Dermis microvascular lymphatic vessel endothelial cell (primary cell): ENCODE measurements around the gene SLC49A4. TPM values are rescaled to one million over a fixed set of nuclear protein-coding genes. Genes with fewer than 3 reads are reported as not detected.

Source experiments
- DNase-seq, 2 donors: peaks; one replicate each; pipeline versions ENCODE4 v3.0.0 to v3.0.0-alpha.2; 2010; ENCODE audit warnings: low read depth in 2 of 2
- total RNA-seq: library from RNA; depleted of rRNA; stranded (reverse); fragments of >200 nt; gene quantifications from 2 replicates; pipeline ENCODE4 v1.2.1, GENCODE V29; 2014

SLC49A4 gene
- total RNA-seq, 1 donor from 2014 or later = 10.9 TPM

DNA sequence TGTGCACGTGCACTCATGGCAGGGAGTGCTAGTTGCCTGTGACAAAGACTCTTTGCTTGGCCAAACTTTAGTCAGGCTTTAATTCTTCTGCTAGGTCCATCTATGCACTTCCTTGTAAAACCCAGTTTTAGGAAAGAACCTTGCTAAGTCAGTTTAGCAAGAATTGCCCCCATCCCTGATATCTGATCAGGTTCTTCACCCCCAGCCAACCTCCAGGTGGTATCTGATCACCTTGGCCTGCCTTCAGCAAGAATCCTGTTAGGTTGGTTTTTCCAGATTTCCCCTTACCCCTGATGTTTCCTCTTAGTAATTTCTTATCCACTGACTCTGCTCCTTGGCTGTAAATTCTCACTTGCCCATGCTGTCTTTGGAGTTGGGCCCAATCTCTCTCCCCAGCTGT is 9.6 kb upstream of the SLC49A4 start:
- DNase-seq = no peak

GRCh38 chr3:122786066-122786465 is 8.8 kb upstream of the SLC49A4 start:
- no peak for DNase-seq

GRCh38 chr3:122787872-122788271 is 7.0 kb upstream of the SLC49A4 start:
- no peak for DNase-seq

DNA sequence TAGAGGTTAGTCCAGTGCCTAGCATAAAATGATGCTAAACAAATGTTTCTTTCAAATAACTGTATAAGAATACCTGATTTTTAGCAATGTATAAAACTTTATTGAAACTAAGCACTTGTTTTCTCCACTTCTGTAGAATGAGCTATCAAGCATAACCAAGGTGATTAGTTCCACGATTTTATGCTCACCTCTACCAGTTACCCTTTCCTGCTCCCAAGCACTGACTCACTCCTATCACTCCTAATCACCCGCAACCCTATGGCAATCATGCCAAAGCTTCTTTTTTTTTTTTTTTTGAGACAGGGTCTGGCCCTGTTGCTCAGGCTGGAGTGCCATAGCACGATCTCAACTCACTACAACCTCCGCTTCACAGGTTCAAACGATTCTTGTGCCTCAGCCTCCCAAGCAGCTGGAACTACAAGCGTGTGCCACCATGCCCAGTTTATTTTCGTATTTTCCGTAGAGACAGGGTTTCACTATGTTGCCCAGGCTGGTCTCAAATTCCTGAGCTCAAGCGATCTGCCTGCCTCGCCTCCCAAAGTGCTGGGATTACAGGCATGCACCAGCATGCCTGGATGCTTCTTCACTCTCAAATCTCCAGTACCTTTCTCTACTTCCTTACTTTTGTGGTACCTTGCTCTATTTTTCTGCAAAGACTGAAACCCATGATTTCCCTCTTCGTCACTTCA is 5.1 kb upstream of the SLC49A4 start:
- no peak for DNase-seq

DNA sequence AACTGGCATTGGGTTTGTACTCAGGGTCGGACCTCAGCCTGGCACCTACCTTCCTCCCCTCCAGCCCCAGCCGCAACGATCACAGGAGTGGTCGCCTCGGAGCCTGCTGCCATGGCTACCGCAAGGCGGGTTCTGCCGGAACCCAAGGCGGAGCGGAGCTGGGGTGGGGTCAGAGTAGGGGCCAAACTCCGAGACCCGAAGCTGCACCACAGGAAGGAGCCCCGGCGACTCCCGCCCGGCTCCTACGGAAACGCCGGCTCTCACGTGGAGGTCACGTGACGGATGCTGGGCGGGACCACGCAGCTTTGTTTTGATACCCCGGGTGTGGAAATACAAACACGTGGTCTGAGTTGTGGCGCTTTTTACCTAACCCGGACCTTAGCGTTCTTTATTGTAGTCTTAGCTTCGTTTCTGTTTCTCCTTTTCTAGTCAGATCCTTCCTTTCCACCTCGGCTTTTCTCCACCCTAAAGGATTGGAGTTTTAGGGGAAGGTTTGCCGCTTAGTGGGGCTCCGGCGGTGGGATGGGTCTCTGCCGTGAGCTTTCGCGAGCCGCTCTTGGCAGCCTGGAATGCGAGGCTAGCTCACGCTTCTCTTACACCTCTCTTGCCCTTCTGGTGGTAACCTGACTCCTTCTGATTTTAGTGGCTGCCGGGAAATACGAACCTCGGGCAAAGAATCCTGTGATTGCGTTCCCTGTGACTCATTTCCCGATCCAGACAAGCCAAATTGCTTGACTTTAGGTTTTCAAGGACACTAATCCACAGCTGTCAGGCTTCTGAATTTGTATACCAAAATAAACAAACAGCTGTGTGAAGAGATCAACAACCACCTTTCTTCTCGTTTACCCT is 1.1 kb upstream of the SLC49A4 start, which contains the start of gene HSPBAP1:
HSPBAP1 (minus strand) TSS at position 264 of the 849 bp plus-strand sequence; CDS start at position 113, 151 bp downstream.
- DNase-seq = peak; percentile 82 to 96

DNA sequence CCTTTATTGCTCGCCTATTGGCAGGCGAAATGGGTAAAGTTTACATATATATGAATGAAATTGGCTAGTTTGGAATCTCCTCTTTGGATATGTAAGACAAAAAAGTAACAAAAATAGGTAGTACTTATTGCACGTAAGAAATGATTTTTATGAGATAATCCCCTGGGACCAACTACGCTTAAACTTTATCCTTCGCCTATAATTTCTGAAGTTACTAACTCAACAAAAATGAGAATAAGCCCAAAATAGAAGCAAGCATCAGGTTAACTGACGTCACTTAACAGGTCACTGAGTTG is 438 bp upstream of the SLC49A4 start:
- no peak for DNase-seq

- no peak for DNase-seq
These were observed 866 bp downstream of the SLC49A4 start for GRCh38 chr3:122795674-122796195.

GRCh38 chr3:122797291-122797690 is 2.4 kb downstream of the SLC49A4 start:
- no peak for DNase-seq

DNA sequence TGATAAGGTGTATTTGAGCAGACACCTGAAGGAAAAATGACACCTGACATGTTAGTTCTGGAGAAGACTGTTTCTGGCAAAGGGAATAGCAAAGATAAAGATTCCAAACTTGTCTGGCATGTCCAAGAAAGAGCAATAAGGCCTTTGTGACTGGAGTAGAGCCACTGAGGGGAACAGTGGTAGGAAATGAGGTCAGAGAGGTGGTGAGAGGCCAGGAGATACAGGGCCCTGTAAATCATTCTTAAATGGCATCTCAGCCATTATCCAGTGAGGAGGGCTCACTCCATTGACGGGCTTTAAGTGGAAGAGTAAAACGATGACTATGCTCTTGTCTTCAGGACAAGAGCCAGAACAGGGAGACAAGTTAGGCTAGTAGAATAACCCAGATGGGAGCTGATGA is 4.5 kb downstream of the SLC49A4 start:
- no peak for DNase-seq

DNA sequence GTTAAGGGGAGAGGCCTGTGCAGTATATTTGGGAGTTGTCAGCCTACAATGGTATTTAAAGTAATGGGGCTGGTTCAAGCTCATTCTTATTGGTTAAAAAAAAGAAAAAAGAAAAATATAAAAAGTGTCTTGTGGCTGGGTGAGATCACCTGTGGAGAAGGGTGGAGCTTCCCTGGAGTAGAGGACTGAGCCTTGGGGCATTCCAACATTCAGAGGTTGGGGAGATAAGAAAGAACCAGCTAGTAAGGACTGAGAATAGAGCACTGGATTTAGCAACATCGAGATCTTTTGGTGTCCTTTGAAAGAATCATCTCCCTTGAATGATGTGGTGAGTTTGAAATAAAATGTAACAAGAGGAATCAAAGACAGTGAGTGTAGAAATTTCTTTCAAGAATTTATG is 5.2 kb downstream of the SLC49A4 start:
- DNase-seq = no peak

DNA sequence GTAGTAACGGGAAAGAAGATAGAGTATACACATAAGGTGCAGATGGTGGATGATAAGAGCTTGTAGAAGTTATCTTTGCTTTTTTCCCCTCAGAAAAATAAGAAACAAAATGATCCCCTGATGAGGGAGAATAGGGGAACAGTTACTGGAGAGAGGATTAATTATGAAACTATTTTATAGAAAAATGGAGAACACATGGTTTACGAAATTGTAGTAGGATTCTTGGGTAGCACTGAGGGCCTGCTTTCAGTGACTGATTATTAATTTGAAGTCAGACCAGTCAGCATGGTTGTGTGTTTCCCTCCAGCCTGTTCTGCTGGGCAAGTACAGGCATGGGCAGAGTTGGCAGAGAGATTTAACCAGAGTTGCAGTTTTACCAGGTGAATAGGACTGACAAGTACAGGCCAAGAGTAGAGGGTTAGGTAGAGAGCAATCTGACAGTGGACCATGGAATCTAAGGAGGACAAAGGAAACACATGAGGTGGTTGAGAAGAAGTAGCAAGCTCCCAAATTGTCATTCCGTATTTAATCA is 5.9 kb downstream of the SLC49A4 start:
- DNase-seq = no peak

DNA sequence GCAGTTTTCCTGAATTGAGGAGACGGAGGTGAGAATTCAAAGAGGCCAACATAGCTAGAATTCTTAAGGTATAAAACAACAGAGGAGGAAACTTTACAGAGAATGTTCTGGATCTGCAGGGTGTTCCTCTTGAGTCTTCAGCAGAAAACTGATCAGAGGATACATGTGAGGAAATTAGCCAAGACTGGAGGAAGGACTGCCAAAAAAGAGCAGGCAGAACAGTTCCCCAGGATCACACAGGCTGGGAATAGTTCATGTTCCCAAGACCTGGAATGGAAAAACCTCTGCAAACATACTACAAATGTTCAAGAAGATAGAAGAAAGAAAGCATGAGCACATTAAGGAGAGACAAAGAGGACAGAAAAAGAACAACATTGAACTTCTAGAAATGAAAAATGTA is 7.5 kb downstream of the SLC49A4 start:
- DNase-seq = no peak

- no peak for DNase-seq
These were observed 9.1 kb downstream of the SLC49A4 start for GRCh38 chr3:122803977-122804376.

DNA sequence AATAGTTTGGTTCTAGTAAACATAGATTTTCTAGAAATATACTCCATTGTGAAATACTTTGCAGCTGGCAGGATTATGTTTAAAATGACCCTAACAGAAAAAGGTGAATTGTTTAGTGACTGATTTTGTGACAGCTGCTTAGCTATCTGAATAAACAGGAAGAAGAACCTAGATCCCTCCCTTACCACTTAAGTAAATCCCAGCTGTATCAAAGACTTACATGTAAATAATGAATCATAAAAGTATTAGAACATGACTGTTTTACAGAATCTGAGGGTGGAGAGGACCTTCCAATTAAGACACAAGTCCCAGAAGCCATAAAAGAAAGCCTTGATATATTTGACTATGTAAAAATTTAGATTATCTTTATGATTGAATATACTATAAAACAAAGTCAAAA is 15.9 kb downstream of the SLC49A4 start:
- no peak for DNase-seq

DNA sequence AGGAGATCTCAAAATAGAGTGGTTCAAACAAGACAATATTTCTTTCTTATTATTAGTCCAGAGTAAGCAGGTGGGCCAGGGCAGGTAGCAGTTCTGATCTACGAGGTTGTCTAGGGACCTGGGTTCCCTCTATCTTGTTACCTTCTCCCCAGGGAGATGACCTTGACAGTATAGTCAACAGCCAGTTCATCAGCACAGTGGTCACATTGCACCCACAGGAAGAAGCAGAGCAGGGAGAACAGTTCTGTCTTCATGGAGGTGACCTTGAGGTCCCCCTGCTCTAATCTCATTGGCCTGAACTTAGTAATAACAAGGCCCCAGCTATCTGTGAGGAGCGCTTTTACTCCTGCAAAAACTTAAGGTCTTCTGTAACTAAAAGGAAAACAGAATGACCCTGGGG is 21.7 kb downstream of the SLC49A4 start:
- no peak for DNase-seq

- DNase-seq = no peak
These were observed 29.9 kb downstream of the SLC49A4 start for GRCh38 chr3:122824465-122825381.

GRCh38 chr3:122825460-122825859 is 30.6 kb downstream of the SLC49A4 start:
- DNase-seq = no peak

DNA sequence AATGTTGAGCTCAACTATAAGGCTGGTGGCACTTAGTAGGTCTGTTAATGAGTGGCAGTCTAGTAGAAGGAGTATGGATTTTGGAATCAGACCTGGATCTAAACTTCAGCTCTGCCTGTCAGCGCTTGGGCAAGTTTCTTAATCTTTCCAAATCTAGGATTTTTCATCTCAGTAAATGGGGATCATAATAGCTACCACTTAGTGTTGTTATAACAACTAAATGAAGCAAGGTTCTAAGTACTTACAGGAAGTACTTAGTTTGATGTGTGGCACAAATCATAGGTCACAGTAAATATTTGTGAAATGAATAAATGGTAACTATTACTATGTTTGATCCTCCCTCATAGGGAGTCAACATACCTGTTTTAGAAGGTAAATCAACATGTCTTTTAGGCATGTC is 31.4 kb downstream of the SLC49A4 start:
- DNase-seq = no peak

- DNase-seq = no peak
These were observed 33.4 kb downstream of the SLC49A4 start for GRCh38 chr3:122828281-122828680.

DNA sequence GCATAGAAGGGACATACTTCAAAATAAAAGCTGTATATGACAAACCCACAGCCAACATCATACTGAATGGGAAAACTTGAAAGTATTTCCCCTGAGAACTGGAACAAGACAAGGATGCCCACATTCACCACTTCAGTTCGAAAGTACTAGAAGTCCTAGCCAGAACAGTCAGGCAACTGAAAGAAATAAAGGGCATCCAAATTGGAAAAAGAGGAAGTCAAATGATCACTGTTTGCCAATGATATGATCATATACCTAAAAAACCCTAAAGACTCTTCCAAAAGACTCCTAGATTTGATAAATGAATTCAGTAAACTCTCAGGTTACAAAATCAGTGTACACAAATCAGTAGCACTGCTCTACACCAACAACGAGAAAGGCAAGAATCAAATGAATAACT is 40.7 kb downstream of the SLC49A4 start:
- DNase-seq = no peak

DNA sequence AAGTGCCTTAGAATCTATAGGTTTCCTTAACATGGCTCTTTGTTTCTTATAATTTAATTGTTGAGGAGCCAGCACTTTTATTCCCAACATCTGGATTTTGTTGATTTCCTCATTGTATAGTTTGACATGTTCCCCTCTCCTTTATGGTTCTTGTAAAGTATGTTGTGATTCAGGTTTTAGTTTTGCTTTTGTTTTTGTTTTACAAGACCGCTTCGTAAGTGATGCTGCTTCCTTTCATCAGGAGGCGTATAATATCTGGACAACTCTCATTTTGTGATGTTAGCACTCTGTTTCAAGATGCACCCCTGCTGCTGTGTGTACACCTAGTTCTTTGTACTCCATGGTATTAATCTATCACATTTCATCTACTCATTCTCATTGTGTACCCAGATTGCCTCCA is 48.7 kb downstream of the SLC49A4 start:
- no peak for DNase-seq

- peak; percentile 4 to 30 for DNase-seq
These were observed 62.1 kb downstream of the SLC49A4 start for GRCh38 chr3:122857019-122857418.
